GM18951 (cell line): ENCODE results near the gene CYB5R2.

Source experiments
- POLR2A ChIP-seq: IDR thresholded peaks from 4 replicates; pipeline ENCODE4 v1.6.1; 2011; ENCODE audit warnings: mild to moderate bottlenecking; ENCODE audit not compliant: insufficient read length, insufficient read depth; ENCODE audit errors: extremely low read depth
- in situ Hi-C: fragments of 300-500 bp; cut with MboI; formaldehyde crosslinking; loops from one replicate; pipeline ENCODE4 v1.12.0; 2022; ENCODE audit warnings: low sequenced_read_pairs, mixed read lengths, inconsistent platforms; ENCODE audit not compliant: unreplicated experiment

The CYB5R2 gene

DNA sequence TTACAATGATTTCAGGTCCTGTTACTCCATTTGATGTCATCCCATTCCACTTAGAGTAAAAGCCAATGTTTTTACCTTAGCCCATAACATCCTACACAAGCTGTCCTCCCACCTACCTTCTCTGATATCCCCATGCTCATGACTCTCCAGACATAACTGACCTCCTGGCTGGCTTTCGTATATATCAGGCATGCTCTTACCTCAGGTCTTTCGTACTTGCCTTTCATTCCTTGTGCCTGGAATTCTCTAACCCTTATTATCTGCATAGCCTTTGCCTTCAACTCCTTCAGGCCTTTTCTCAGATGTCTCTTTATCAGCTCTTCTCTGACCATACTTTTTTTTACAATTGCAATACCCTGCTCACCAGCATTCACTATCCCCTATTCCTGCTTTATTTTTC is 10.3 kb upstream of the CYB5R2 start:
- TF ChIP-seq POLR2A: no peak
- in situ Hi-C loops: loop anchor here (25.0 kb wide), 1 partner anchor 321 kb away; no protein-coding TSS in a partner anchor

DNA sequence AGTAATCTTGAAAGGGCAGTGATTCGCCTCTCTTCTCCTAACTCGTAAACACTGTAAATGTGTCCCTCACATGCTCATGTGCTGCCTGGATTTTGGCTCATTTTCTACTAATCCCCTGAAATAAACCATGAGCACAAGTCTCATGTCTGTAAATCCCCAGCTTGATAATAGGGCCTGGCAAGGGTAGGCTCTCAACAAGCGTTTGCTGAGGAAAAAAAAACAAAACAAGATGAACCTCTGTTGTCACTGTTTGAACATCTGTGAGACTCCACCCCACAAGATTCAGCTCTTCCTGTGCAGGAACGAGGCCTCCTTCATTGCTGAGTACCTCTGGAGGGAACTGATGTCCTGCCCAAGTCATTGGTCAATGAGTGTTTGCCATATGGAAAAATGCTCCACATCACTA is 4.5 kb upstream of the CYB5R2 start:
- TF ChIP-seq POLR2A: no peak
- in situ Hi-C loops: loop anchor here (25.0 kb wide), 1 partner anchor 315 kb away; no protein-coding TSS in a partner anchor

DNA sequence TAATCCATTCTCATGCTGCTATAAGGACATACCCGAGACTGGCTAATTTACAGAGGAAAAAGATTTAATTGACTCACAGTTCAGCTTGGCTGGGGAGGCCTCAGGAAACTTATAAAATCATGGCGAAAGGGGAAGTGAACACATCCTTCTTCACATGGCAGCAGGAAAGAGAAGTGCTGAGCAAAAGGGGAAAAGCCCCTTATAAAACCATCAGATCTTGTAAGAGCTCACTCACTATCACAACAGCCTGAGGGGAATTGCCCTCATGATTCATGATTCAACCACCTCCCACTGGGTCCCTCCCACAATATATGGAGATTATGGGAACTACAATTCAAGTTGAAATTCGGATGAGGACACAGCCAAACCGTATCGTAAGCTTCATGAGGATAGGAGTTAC is 3.8 kb upstream of the CYB5R2 start:
- in situ Hi-C loops: loop anchor here (25.0 kb wide), 1 partner anchor 315 kb away; no protein-coding TSS in a partner anchor
- TF ChIP-seq POLR2A: no peak

DNA sequence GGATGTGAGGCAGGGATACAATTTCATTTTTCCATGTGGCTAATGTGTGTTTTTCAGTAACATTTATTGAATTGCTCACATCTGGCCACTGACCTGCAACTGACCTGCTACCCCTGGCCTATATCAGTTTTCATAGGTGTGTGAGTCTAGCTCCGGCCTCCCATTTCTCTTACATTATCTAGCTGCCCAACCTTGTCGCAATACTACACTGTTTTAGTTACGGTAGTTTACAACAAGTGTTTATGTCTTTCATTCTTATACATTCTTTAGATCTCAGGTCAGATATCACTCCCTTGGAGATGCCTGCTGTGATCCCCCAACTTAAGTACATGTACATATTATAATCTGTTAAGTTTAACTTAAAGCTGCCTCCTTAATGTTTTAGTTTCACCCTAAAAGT is 2.3 kb upstream of the CYB5R2 start:
- no peak for TF ChIP-seq POLR2A
- in situ Hi-C loops: loop anchor here (25.0 kb wide), 1 partner anchor 313 kb away; no protein-coding TSS in a partner anchor

DNA sequence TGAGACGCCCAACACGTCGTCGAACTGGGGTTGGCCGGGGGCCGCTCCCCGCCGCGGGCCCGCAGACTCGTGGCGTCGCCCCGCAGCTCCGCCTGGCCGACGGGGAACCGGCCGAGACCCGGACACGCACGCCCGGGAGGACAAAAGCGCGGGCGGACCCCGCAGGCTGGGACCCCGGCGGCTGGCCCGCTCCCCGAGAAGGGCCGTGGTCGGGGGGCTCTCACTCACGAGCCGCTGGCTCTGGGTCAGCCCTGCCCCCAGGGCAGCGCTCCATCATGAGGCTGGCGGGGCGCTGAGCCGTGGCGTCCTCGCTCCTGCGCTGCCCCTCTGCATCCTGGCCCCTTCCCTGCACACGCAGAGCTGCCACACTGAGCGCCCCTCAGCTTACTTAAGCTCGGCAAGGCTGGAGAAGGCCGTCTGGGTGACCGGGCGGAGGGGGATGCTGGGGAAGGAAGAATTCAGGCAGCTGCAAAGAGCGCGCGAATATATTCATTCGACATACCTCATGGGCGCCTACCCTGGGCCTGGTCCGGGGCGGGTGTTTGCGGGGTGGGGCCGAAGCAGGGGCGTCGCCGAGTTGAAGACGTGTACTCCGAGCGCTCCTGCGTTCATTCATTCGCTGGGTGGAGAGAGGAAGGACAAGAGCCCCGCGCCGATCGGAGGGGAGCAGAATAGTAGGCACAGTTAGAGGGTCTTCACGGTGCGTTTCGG is 579 bp upstream of the CYB5R2 start:
- in situ Hi-C loops: no loop called here
- TF ChIP-seq POLR2A: no peak

DNA sequence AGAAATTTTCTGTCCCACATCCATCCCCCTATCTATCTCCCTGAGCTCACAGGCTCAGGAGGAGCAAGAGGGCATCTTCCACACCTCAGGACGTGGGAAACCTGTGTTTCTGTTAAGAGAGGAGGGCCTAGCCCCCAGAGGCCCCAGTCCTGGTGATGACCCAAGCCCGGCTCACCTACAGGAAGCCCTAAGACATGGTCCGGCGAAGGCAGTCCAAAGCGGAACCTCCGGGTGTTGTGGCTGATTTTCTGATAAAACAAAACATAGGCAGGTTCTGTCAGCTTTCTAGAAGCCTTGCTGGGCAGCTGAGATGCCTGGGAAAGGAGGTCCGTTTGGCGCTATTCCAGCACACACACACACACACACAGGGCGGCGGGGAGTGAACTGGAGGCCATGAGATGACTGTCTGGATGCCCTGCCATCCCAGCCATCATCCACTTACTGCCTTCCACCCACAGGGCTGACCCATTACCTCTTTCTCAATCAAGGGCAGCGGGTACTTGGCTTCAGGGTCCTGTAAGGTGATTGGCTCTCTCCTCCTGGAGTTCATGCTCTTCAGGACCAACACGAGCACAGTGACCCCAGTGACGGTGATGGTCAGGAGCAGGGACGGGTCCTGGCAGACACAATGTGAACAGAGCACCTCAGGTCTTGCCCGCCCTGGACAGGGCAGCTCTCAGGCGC is 882 bp downstream of the CYB5R2 start:
- TF ChIP-seq POLR2A: no peak
- in situ Hi-C loops: no loop called here

DNA sequence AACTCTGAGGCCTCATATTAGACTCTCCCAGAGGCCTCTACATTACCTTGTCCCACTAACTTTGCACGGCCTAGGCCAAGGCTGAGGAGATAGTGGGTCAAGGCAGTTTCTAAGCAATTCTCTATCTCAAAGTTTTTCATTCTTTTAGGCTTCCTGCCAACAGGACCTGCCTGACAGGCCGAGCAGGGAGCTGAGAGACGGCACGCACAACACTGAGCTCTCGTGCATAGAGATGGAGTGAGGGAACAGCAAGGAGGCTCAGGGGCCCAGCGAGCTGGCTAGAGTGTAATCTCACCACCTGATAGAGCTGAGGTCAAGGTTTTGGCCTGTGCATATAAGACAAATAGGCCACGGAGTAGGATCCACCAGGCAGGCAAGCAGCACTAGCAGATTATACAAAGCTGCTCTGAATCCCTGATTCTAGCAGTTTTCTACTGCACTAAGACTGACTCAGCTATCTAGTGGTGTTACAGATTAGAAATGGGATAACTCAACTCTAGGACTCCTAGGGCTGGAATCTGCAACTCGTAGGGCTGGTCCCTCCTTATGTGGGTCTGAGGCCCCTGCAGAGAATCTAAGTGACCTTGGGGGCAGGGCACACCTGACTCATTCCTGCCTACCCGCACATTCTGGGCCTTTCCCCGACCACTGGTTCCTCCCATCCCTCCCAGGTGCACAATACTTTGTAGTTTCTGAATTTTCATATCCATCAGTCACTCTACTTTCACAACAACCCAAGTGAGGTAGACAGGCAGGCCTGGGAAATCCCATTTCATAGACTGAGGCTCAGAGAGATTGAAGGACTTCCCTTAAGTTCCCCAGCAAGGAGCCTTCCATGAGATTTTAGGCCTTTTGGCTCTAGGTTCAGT is 1.7 kb downstream of the CYB5R2 start:
- in situ Hi-C loops: no loop called here
- TF ChIP-seq POLR2A: no peak

DNA sequence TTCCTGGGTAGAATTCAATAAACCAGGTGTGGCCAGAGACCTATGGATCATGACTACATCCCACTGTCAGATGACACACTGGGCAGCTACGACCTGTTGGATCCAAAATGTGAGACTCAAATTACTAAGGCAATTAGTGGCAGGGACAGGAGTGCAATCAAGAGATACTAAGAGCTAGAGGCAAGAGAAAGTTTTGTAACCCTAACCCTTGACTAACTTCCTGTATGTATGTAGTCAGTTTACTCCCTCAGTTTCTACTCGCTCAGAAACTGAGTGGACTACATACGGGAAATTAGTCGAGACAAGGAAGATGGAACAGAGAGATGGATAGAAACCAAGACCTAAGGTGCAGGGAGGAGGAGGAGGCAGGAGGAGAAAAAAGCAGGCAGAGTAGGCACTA is 2.7 kb downstream of the CYB5R2 start:
- in situ Hi-C loops: no loop called here
- TF ChIP-seq POLR2A: no peak

DNA sequence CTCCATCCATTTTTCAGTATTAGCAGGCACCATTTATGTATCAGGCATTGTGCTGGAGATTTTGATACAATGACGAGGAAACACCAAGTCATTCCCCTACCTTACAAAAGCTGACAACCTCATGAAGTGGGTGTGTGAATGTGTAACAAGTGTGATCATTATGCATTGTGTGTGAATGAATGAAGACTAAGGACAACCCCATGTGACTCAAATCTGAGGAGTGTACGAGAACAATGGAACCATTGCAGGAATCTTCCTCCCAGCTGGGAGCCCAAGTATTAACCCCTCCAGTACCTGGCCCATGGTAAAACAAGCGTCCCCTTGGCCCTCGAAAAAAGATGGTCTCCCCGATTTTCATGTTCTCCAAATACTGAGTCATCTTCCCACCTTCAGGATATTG is 4.4 kb downstream of the CYB5R2 start:
- in situ Hi-C loops: no loop called here
- TF ChIP-seq POLR2A: no peak

DNA sequence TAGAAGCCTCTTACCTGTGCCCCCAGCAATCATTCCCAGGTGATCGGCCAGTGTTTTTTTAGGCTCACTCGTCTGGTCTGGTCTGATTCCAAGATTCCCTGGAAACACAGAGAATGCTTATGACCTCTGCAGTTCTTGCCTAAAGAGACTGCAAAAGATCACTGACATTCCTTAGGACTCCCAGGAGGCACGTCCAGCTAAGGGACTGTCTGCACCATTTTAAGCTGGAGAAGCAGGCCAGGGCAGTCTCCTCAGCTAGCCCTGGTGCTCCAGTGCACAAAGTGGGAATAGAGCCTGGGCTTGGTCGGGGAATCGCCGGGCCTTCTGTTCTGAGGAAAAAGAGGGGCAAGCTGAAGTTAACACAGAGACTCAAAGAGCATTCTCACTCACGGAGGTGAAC is 4.8 kb downstream of the CYB5R2 start:
- TF ChIP-seq POLR2A: no peak
- in situ Hi-C loops: no loop called here

DNA sequence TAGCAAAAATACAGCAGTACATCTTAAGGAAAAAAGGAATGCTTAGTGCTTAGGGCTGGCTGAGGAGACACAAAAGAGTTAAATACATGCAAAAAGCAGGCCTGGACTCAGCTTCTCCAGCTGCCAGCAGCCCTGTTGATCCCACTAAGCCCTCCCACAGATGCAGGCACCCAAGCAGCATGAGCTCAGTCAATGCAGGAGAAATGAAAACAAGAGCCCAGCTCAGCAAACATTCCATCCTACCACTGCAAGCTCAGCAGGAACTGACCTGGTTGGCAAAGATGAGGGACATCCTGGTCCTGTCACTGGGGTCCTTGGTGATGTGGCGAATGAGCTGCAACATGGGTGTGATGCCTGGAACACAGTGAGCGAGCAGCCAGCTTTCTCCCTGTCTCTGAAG is 5.8 kb downstream of the CYB5R2 start:
- in situ Hi-C loops: no loop called here
- no peak for TF ChIP-seq POLR2A

DNA sequence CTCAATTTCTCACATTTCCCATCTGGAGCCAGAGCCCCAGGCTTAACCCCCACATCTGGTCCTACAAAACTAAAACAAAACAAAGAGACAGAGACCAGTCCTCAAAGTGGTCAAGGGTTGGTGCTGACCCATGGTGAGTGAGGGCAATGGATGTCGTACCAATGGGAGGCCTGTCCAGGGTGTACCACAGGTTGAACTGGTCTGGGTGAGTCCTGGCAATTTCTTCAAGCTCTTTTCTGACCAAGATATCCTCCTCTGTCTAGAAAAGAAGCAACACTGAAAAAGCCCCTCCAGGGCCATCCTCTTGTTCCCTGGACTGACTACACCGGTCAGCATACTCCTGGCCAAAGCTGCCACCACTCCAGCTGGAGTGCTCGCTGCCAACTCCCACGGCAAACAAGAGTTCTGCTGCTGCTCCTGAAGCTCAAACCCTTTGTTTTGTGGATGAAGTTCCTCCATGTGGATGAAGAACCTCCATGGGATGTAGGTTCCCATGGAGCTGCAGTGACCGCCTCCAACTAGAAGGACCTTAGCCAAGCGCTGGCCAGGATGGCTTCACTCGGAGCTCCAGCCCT is 6.9 kb downstream of the CYB5R2 start:
- TF ChIP-seq POLR2A: no peak
- in situ Hi-C loops: no loop called here
